Measurements from ENCODE around the gene MKLN1. TPM values are rescaled to one million over a fixed set of nuclear protein-coding genes. Genes with fewer than 3 reads are reported as not detected.

MKLN1 gene
- total and polyA plus RNA-seq, 2 of the 4 experiments (the other 2 are of a cell fraction) = 17.5 to 52.0 TPM

GRCh38 chr7:131476740-131477139 lies 149.1 kb downstream of the MKLN1 start:
- dilution Hi-C loops (cut with HindIII; ENCODE audit: low sequenced_read_pairs, unreplicated experiment) = no loop called here
- in situ Hi-C loops (cut with MboI; ENCODE audit: low sequenced_read_pairs) = no loop called here

More at GRCh38 chr7:131476740-131477139, 149.1 kb downstream of the MKLN1 start:
- no peak overlapping the region for H2AK5ac ChIP-seq (ENCODE audit: low read depth, low read length)
- peaks cover 0 to 7% of the 10 kb centered on the region in 2 experiments; a peak in 2 of 4 replicates for H3K79me1 ChIP-seq (ENCODE audit: low read depth in 1 of 2, low read length in 2 of 2)
- no peak overlapping the region for H2AFZ ChIP-seq (replicated peaks; ENCODE audit: low read length, poor library complexity)
- H3K9me3 ChIP-seq (ENCODE audit: control insufficient read depth, insufficient read depth, low read length) = no peaks in the 10 kb centered on the region
- no peak overlapping the region for H4K91ac ChIP-seq (ENCODE audit: insufficient read depth, low read depth, low read length)
- H3K23ac ChIP-seq (ENCODE audit: low read depth, low read length) = no peak overlapping the region
- no peak overlapping the region for H3K4ac ChIP-seq (ENCODE audit: low read depth, low read length)
- intact Hi-C loops (cut with micrococcal nuclease) = no loop called here
- no peak overlapping the region for H3K18ac ChIP-seq (ENCODE audit: low read depth, low read length)
- no peak overlapping the region for H4K5ac ChIP-seq (ENCODE audit: low read depth, low read length)
- no peak overlapping the region for H2BK15ac ChIP-seq (ENCODE audit: low read depth, low read length)
- ChIA-PET CTCF (no interaction called here), POLR2A (ENCODE audit: unreplicated experiment) (no interaction called here)
- H3K9me1 ChIP-seq (ENCODE audit: insufficient read depth, low read length) = peaks cover 3% of the 10 kb centered on the region
- no peak for ATAC-seq (ENCODE audit: low read depth)
- no peak overlapping the region for H2AK9ac ChIP-seq (replicated peaks; ENCODE audit: low read depth, low read length, poor library complexity)
- H4K20me1 ChIP-seq (ENCODE audit: insufficient read depth, low read length) = no peaks in the 10 kb centered on the region
- no peak overlapping the region for H3K14ac ChIP-seq (replicated peaks; ENCODE audit: low read depth, low read length)
- BruUV-seq (replicated peaks) = no TSS peak
- no peak overlapping the region for H4K8ac ChIP-seq (ENCODE audit: low read depth in 2 of 2, low read length in 2 of 2)
- no peak overlapping the region for H3K4me2 ChIP-seq (ENCODE audit: low read depth, low read length)
- WGBS, 2 experiments (ENCODE audit: extremely low coverage in 2 of 2, insufficient read length in 1 of 2) = no CpG with 5 or more reads among the region's 2 CpGs
- no peak overlapping the region for H2BK5ac ChIP-seq (ENCODE audit: low read depth, low read length, poor library complexity, severe bottlenecking)
- no peak overlapping the region for H3K9ac ChIP-seq (ENCODE audit: low read depth, low read length)
- H2BK120ac ChIP-seq (ENCODE audit: low read depth, low read length) = no peak overlapping the region
- H3K56ac ChIP-seq (ENCODE audit: extremely low read depth, insufficient read depth, low read length) = no peak overlapping the region
- no peak overlapping the region for H2BK20ac ChIP-seq (ENCODE audit: low read depth, low read length)
- no peak for DNase-seq
- H3K27me3 ChIP-seq (ENCODE audit: control insufficient read depth, insufficient read depth, low read length) = no peaks in the 10 kb centered on the region
- H3K4me3 ChIP-seq (ENCODE audit: insufficient read depth, low read depth, low read length) = no peak overlapping the region
- H3K27ac ChIP-seq (ENCODE audit: insufficient read depth, low read length) = no peak overlapping the region
- peaks cover 9% of the 10 kb centered on the region for H3K36me3 ChIP-seq (ENCODE audit: control insufficient read depth, insufficient read depth, low read length)
- TF ChIP-seq CTCF (conservative IDR thresholded peaks at IDR 0.05; ENCODE audit: low read depth, low read length) (no peak), FOS (IDR thresholded peaks at IDR 0.05; ENCODE audit: low read depth, low read length) (no peak), RAD21 (IDR thresholded peaks at IDR 0.05; ENCODE audit: low read length) (no peak), USF2 (IDR thresholded peaks at IDR 0.05; ENCODE audit: low read depth, low read length) (no peak), POLR2A (IDR thresholded peaks at IDR 0.05; ENCODE audit: low read depth, low read length) (no peak), MXI1 (IDR thresholded peaks at IDR 0.05; ENCODE audit: borderline replicate concordance, low read depth, low read length) (no peak), MAFK (IDR thresholded peaks at IDR 0.05; ENCODE audit: low read depth, low read length) (no peak), SMC3 (IDR thresholded peaks at IDR 0.05; ENCODE audit: low read depth, low read length) (no peak), BHLHE40 (IDR thresholded peaks at IDR 0.05; ENCODE audit: low read depth, low read length) (no peak)
- H3K4me1 ChIP-seq (ENCODE audit: control insufficient read depth, insufficient read depth, low read length) = no peaks in the 10 kb centered on the region
